HepG2 (cell line): ENCODE data around the gene ZNF578. TPM values are rescaled to one million over a fixed set of nuclear protein-coding genes. Genes with fewer than 3 reads are reported as not detected.
"Not testable (repeated sequence)": the region's sequence is repeated elsewhere in the genome, so short reads cannot be mapped to it uniquely, and the experiment has no call there.

ENCODE experiments used
- ATAC-seq: fragments of 200-7000 bp; cut with Tn5 transposase; 3 replicates; pipeline ENCODE4 v1.9.1; 2020; ENCODE audit warnings: mild to moderate bottlenecking, moderate library complexity
- BruUV-seq: library from RNA; stranded (reverse); fragments of 400-500 nt; replicated peaks from 2 replicates; lab custom pipeline; 2021; lab: Mats Ljungman, UMichigan
- CTCF ChIA-PET: fragments of 300-600 bp; formaldehyde crosslinking; extraction: SDS; loops from one replicate; lab custom pipeline; 2021; ENCODE audit warnings: low total read pairs, inconsistent platforms, low intra/inter-chr PET ratio; lab: Yijun Ruan, JAX
- POLR2A ChIA-PET: fragments of 350-600 bp; sonication (Branson Sonifier 250); formaldehyde crosslinking; loops from one replicate; lab custom pipeline; 2020; ENCODE audit warnings: antibody characterized with exemption, inconsistent platforms; lab: Yijun Ruan, JAX
- DNase-seq: peaks from one replicate; pipeline ENCODE4 v3.0.0-alpha.2; 2015; ENCODE audit warnings: low spot score
- FAIRE-seq: peaks from 3 replicates; lab custom pipeline; 2011; peaks lifted over from hg19 to GRCh38; lab: Jason Lieb, UNC
- H2AFZ ChIP-seq: one replicate; pipeline ENCODE4 v1.6.1; 2011; ENCODE audit warnings: low read length, inconsistent platforms
- H3K27ac ChIP-seq: fragments of 300-600 bp; 3 replicates; pipeline ENCODE4 v1.8.0; 2011; ENCODE audit warnings: mixed run types, mild to moderate bottlenecking, mixed read lengths, low read length, inconsistent platforms; ENCODE audit not compliant: insufficient read depth; ENCODE audit errors: extremely low read length
- H3K27me3 ChIP-seq, 2 experiments: fragments of 200-600 bp in 1 of 2; 2 replicates in 1 of 2; 3 replicates in 1 of 2; pipeline versions ENCODE4 v1.6.0 to v1.8.0; 2011; ENCODE audit warnings: low read length in 2 of 2, mild to moderate bottlenecking in 2 of 2, moderate library complexity in 2 of 2, inconsistent platforms in 1 of 2; ENCODE audit not compliant: insufficient read depth in 2 of 2, control insufficient read depth in 1 of 2
- H3K36me3 ChIP-seq, 2 experiments: fragments of 200-600 bp in 1 of 2; replicated peaks in 1 of 2; 2 replicates in 1 of 2; 3 replicates in 1 of 2; pipeline versions ENCODE4 v1.5.1 to v1.8.0; 2011; ENCODE audit warnings: low read length in 2 of 2, inconsistent platforms in 1 of 2; ENCODE audit not compliant: insufficient read depth in 2 of 2, control insufficient read depth in 1 of 2
- H3K4me1 ChIP-seq: 2 replicates; pipeline ENCODE4 v1.5.1; 2012; ENCODE audit warnings: low read length, inconsistent platforms; ENCODE audit not compliant: insufficient read depth
- H3K4me2 ChIP-seq: 2 replicates; pipeline ENCODE4 v1.6.0; 2011; ENCODE audit warnings: low read depth, low read length, inconsistent platforms
- H3K4me3 ChIP-seq, 3 experiments: fragments of 200-600 bp in 1 of 3; sonication (generic), shearing (Covaris generic) in 1 of 3; replicated peaks in 1 of 3; 2 replicates each; pipeline ENCODE4 v1.5.1; 2011 to 2016; ENCODE audit warnings: low read length in 3 of 3, inconsistent platforms in 2 of 3, low read depth in 2 of 3, mild to moderate bottlenecking in 2 of 3, control low read depth in 1 of 3, mixed read lengths in 1 of 3; ENCODE audit not compliant: insufficient read depth in 1 of 3
- H3K79me2 ChIP-seq: one replicate; pipeline ENCODE4 v1.6.1; 2011; ENCODE audit warnings: low read length, inconsistent platforms; ENCODE audit not compliant: insufficient read depth
- H3K9ac ChIP-seq: 2 replicates; pipeline ENCODE4 v1.6.0; 2011; ENCODE audit warnings: mild to moderate bottlenecking, low read depth, low read length, inconsistent platforms; ENCODE audit not compliant: insufficient read depth
- H3K9me3 ChIP-seq: 2 replicates; pipeline ENCODE4 v1.5.1; 2012; ENCODE audit warnings: mild to moderate bottlenecking, low read length
- H4K20me1 ChIP-seq: 2 replicates; pipeline ENCODE4 v1.6.0; 2011; ENCODE audit warnings: inconsistent platforms, mild to moderate bottlenecking, low read length, moderate library complexity; ENCODE audit not compliant: insufficient read depth
- WGBS: methylation state at CpG from one replicate; pipeline ENCODE4 v1.1.6; 2017; ENCODE audit warnings: low lambda C conversion rate; 5-methylcytosine and 5-hydroxymethylcytosine counted together
- in situ Hi-C: cut with HindIII; loops from 2 replicates; pipeline ENCODE4 v1.10.0; 2017; ENCODE audit warnings: low pct_unique_long_range_greater_than_20kb; ENCODE audit not compliant: extremely low pct_ligation_motif_present
- intact Hi-C: fragments of 100-400 bp; cut with micrococcal nuclease; formaldehyde crosslinking; loops from one replicate; pipeline ENCODE4 v1.10.0; 2022; ENCODE audit not compliant: unreplicated experiment
- polyA plus RNA-seq, 8 experiments: library from polyadenylated mRNA; depleted of rRNA in 3 of 8; stranded (reverse) in 7 of 8; unstranded in 1 of 8; fragments of >200 nt; fragmentation: Illumina TruSeq in 4 of 8; extraction: Trizol in 4 of 8; gene quantifications; 2 replicates each; pipeline versions ENCODE4 v1.2.1 to v1.2.3, GENCODE V29; 2011 to 2016; ENCODE audit warnings: low read depth in 4 of 8, missing spikeins in 1 of 8, mixed read lengths in 1 of 8; ENCODE audit not compliant: insufficient read depth in 1 of 8
- total RNA-seq, 5 experiments: library from RNA; depleted of rRNA; stranded (reverse); fragments of >200 nt; fragmentation: Illumina TruSeq; extraction: Trizol; gene quantifications; 2 replicates each; pipeline ENCODE4 v1.2.3, GENCODE V29; 2016; ENCODE audit warnings: low read depth in 1 of 5

The ZNF578 gene
- total and polyA plus RNA-seq, 2 of the 13 experiments (the other 11 are each of a cell fraction or from before 2014, with no cell fraction given) = not detected

DNA sequence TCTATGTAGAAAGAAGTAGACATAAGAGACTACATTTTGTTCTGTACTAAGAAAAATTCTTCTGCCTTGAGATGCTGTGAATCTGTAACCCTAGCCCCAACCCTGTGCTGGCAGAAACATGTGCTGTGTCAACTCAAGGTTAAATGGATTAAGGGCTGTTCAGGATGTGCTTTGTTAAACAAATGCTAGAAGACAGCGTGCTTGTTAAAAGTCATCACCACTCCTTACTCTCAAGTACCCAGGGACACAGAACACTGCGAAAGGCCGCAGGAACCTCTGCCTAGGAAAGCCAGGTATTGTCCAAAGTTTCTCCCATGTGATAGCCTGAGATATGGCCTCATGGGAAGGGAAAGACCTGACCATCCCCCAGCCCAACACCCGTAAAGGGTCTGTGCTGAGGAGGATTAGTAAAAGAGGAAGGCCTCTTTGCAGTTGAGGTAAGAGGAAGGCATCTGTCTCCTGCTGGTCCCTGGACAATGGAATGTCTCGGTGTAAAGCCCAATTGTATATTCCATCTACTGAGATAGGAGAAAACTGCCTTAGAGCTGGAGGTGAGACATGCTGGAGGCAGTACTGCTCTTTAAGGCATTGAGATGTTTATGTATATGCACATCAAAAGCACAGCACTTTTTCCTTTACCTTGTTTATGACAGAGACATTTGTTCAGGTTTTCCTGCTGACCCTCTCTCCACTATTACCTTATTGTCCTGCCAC, 105.5 kb downstream of the ZNF578 start:
- CTCF ChIA-PET, H3K27ac ChIP-seq, H3K4me1 ChIP-seq, FAIRE-seq, POLR2A ChIA-PET, H3K27me3 ChIP-seq, H3K79me2 ChIP-seq, H2AFZ ChIP-seq, in situ Hi-C loops, intact Hi-C loops, H4K20me1 ChIP-seq, DNase-seq, H3K4me3 ChIP-seq, BruUV-seq, H3K4me2 ChIP-seq, H3K9ac ChIP-seq, ATAC-seq: not testable (repeated sequence)
- Histone ChIP-seq H3K9me3 (peaks cover 57% of the 10 kb centered on the region), H3K36me3 (peaks cover 9 to 19% of the 10 kb centered on the region in 2 experiments; a peak in 3 of 5 replicates)
- 91% methylated on average over 4 of the region's 5 CpGs for WGBS

DNA sequence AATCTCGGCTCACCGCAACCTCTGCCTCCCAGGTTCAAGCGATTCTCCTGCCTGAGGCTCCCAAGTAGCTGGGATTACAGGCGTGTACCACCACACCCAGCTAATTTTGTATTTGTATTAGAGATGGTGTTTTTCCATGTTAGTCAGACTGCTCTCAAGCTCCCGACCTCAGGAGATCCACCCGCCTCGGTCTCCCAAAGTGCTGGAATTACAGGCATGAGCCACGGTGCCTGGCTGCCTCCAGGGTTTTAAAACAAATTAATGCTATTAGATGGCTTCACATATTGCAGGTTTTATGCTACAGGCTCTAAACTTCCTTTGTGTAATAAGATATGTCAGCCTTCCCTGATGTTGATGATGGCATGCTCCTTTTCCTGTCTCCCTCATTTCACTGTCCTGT, 108.3 kb downstream of the ZNF578 start:
- H3K9me3 ChIP-seq = peaks cover 53% of the 10 kb centered on the region
- H3K79me2 ChIP-seq, intact Hi-C loops, POLR2A ChIA-PET, FAIRE-seq, H3K4me1 ChIP-seq, BruUV-seq, in situ Hi-C loops, H2AFZ ChIP-seq, H3K9ac ChIP-seq, H3K4me2 ChIP-seq, H3K36me3 ChIP-seq, H4K20me1 ChIP-seq, H3K27ac ChIP-seq, ATAC-seq, H3K27me3 ChIP-seq, DNase-seq, CTCF ChIA-PET, H3K4me3 ChIP-seq: not testable (repeated sequence)
- 98% methylated on average over 8 of the region's 8 CpGs for WGBS

Other genes starting within 250 kb of the ZNF578 start
- gene ZNF766, start 184.0 kb upstream of the ZNF578 start, total RNA-seq (2016; rRNA removed; fragmentation: Illumina TruSeq; extraction: Trizol) = 10.3 and 15.8 TPM in 2 replicates
- gene ZNF766, start 184.0 kb upstream of the ZNF578 start, polyA plus RNA-seq (2011; rRNA removed) = 4.2 and 5.2 TPM in 2 replicates
- 9.6 and 22.2 TPM in 2 replicates for gene ZNF480, start 156.4 kb upstream of the ZNF578 start, total RNA-seq (2016; rRNA removed; fragmentation: Illumina TruSeq; extraction: Trizol)
- gene ZNF480, start 156.4 kb upstream of the ZNF578 start, polyA plus RNA-seq (2011; rRNA removed) = 2.1 and 3.0 TPM in 2 replicates
- 0.60 and 0.69 TPM in 2 replicates for gene ZNF610, start 117.3 kb upstream of the ZNF578 start, total RNA-seq (2016; rRNA removed; fragmentation: Illumina TruSeq; extraction: Trizol)
- 0.32 and 0.47 TPM in 2 replicates for gene ZNF610, start 117.3 kb upstream of the ZNF578 start, polyA plus RNA-seq (2011; rRNA removed)
- 0.18 TPM in 1 of 2 replicates, not detected in the other for gene ZNF880, start 83.6 kb upstream of the ZNF578 start, total RNA-seq (2016; rRNA removed; fragmentation: Illumina TruSeq; extraction: Trizol)
- gene ZNF880, start 83.6 kb upstream of the ZNF578 start, polyA plus RNA-seq (2011; rRNA removed) = 0.03 and 0.10 TPM in 2 replicates
- 9.2 and 10.0 TPM in 2 replicates for gene ZNF528, start 55.7 kb upstream of the ZNF578 start, total RNA-seq (2016; rRNA removed; fragmentation: Illumina TruSeq; extraction: Trizol)
- 4.1 and 6.2 TPM in 2 replicates for gene ZNF528, start 55.7 kb upstream of the ZNF578 start, polyA plus RNA-seq (2011; rRNA removed)
- 0.04 TPM in 1 of 2 replicates, not detected in the other for gene ZNF534, start 24.4 kb upstream of the ZNF578 start, total RNA-seq (2016; rRNA removed; fragmentation: Illumina TruSeq; extraction: Trizol)
- gene ZNF534, start 24.4 kb upstream of the ZNF578 start, polyA plus RNA-seq (2011; rRNA removed) = 0.08 TPM in 1 of 2 replicates, not detected in the other
- gene ZNF808, start 74.1 kb downstream of the ZNF578 start, total RNA-seq (2016; rRNA removed; fragmentation: Illumina TruSeq; extraction: Trizol) = 7.4 and 17.5 TPM in 2 replicates
- gene ZNF808, start 74.1 kb downstream of the ZNF578 start, polyA plus RNA-seq (2011; rRNA removed) = 3.0 and 3.3 TPM in 2 replicates
- 6.3 and 7.7 TPM in 2 replicates for gene ZNF701, start 116.7 kb downstream of the ZNF578 start, total RNA-seq (2016; rRNA removed; fragmentation: Illumina TruSeq; extraction: Trizol)
- 4.5 and 5.0 TPM in 2 replicates for gene ZNF701, start 116.7 kb downstream of the ZNF578 start, polyA plus RNA-seq (2011; rRNA removed)
- 20.4 and 22.6 TPM in 2 replicates for gene ZNF83, start 184.8 kb downstream of the ZNF578 start, total RNA-seq (2016; rRNA removed; fragmentation: Illumina TruSeq; extraction: Trizol)
- gene ZNF83, start 184.8 kb downstream of the ZNF578 start, polyA plus RNA-seq (2011; rRNA removed) = 44.5 and 50.9 TPM in 2 replicates